Endothelial cell of umbilical vein (primary cell): Measurements from ENCODE around the gene ZDHHC18. TPM values are rescaled to one million over a fixed set of nuclear protein-coding genes. Genes with fewer than 3 reads are reported as not detected.
"Not testable (repeated sequence)": the region's sequence is repeated elsewhere in the genome, so short reads cannot be mapped to it uniquely, and the experiment has no call there.

Experiments
- BruUV-seq: library from RNA; stranded (reverse); fragments of 400-500 nt; replicated peaks from 2 replicates; lab custom pipeline; 2021; lab: Mats Ljungman, UMichigan
- CTCF ChIA-PET: fragments of 300-600, 350-600 bp; sonication (Branson Sonifier 250); formaldehyde crosslinking; loops from one replicate; lab custom pipeline; 2021; ENCODE audit warnings: antibody characterized with exemption, inconsistent platforms; lab: Charles Lee
- POLR2A ChIA-PET: fragments of 300-600, 350-600 bp; sonication (Branson Sonifier 250); formaldehyde crosslinking; loops from one replicate; lab custom pipeline; 2021; ENCODE audit warnings: antibody characterized with exemption, inconsistent platforms; lab: Charles Lee
- DNase-seq: peaks from one replicate; pipeline ENCODE4 v3.0.0-alpha.2; 2011; ENCODE audit warnings: low read depth, low spot score
- FAIRE-seq: peaks from 2 replicates; lab custom pipeline; 2011; peaks lifted over from hg19 to GRCh38; lab: Jason Lieb, UNC
- H2AFZ ChIP-seq: 2 replicates; pipeline ENCODE4 v1.6.0; 2012; ENCODE audit warnings: low read depth, low read length, control low read depth, inconsistent platforms
- H3K27ac ChIP-seq: 2 replicates; pipeline ENCODE4 v1.5.1; 2011; ENCODE audit warnings: low read depth, mild to moderate bottlenecking, control low read depth, low read length, moderate library complexity; ENCODE audit not compliant: insufficient read depth
- H3K27me3 ChIP-seq, 2 experiments: 2 replicates each; pipeline versions ENCODE4 v1.6.0 to v1.6.1; 2011; ENCODE audit warnings: low read length in 2 of 2, mixed read lengths in 1 of 2; ENCODE audit not compliant: control insufficient read depth in 2 of 2, insufficient read depth in 2 of 2
- H3K36me3 ChIP-seq, 2 experiments: 2 replicates in 1 of 2; 3 replicates in 1 of 2; pipeline ENCODE4 v1.5.1; 2011; ENCODE audit warnings: low read length in 2 of 2, mild to moderate bottlenecking in 1 of 2, moderate library complexity in 1 of 2; ENCODE audit not compliant: control insufficient read depth in 2 of 2, insufficient read depth in 2 of 2; ENCODE audit errors: extremely low read depth in 1 of 2
- H3K4me1 ChIP-seq: 3 replicates; pipeline ENCODE4 v1.5.1; 2011; ENCODE audit warnings: mild to moderate bottlenecking, low read length; ENCODE audit not compliant: control insufficient read depth, insufficient read depth; ENCODE audit errors: extremely low read depth
- H3K4me2 ChIP-seq: 2 replicates; pipeline ENCODE4 v1.6.1; 2011; ENCODE audit warnings: low read length, control low read depth, mixed read lengths; ENCODE audit not compliant: insufficient read depth
- H3K4me3 ChIP-seq, 3 experiments: fragments of 200-600 bp in 1 of 3; sonication (generic), shearing (Covaris generic) in 1 of 3; replicated peaks in 1 of 3; 2 replicates each; pipeline ENCODE4 v1.5.1; 2011 to 2016; ENCODE audit warnings: control low read depth in 3 of 3, low read length in 3 of 3, mild to moderate bottlenecking in 2 of 3, inconsistent platforms in 1 of 3, low read depth in 1 of 3, moderate library complexity in 1 of 3; ENCODE audit not compliant: insufficient read depth in 1 of 3
- H3K79me2 ChIP-seq: 2 replicates; pipeline ENCODE4 v1.6.0; 2012; ENCODE audit warnings: low read length, inconsistent platforms; ENCODE audit not compliant: control insufficient read depth, insufficient read depth
- H3K9ac ChIP-seq: replicated peaks from 2 replicates; pipeline ENCODE3; 2011; ENCODE audit warnings: low read length, control low read depth; ENCODE audit not compliant: insufficient read depth; ENCODE audit errors: extremely low read depth
- H3K9me1 ChIP-seq: replicated peaks from 3 replicates; pipeline ENCODE4 v1.6.0; 2011; ENCODE audit warnings: mild to moderate bottlenecking, low read length; ENCODE audit not compliant: control insufficient read depth, insufficient read depth; ENCODE audit errors: extremely low read depth
- H3K9me3 ChIP-seq: replicated peaks from 2 replicates; pipeline ENCODE4 v1.5.1; 2012; ENCODE audit warnings: low read length, inconsistent platforms; ENCODE audit not compliant: control insufficient read depth, insufficient read depth
- H4K20me1 ChIP-seq: replicated peaks from 2 replicates; pipeline ENCODE3; 2011; ENCODE audit warnings: mild to moderate bottlenecking, low read length; ENCODE audit not compliant: control insufficient read depth, insufficient read depth; ENCODE audit errors: extremely low read depth
- FOS ChIP-seq: IDR thresholded peaks from 2 replicates; pipeline ENCODE4 v1.6.1; 2011; ENCODE audit warnings: mild to moderate bottlenecking, low read length, moderate library complexity, borderline replicate concordance; ENCODE audit not compliant: insufficient read depth
- GATA2 ChIP-seq: IDR thresholded peaks from 2 replicates; pipeline ENCODE4 v1.7.0; 2011; ENCODE audit warnings: low read depth, mild to moderate bottlenecking, moderate library complexity, mixed read lengths, low read length; ENCODE audit not compliant: insufficient read length, insufficient read depth
- MYC ChIP-seq: IDR thresholded peaks from one replicate; pipeline ENCODE4 v1.6.1; 2011; ENCODE audit warnings: mild to moderate bottlenecking, low read depth, low read length
- POLR2A ChIP-seq: IDR thresholded peaks from 2 replicates; pipeline ENCODE4 v1.6.1; 2012; ENCODE audit warnings: low read depth, mild to moderate bottlenecking, control low read depth, low read length
- POLR2AphosphoS5 ChIP-seq: IDR thresholded peaks from 2 replicates; pipeline ENCODE4 v1.6.1; 2012; ENCODE audit warnings: low read depth, mild to moderate bottlenecking, control low read depth, low read length, moderate library complexity; ENCODE audit not compliant: insufficient read depth
- dilution Hi-C: fragments of 300-500 bp; cut with MboI; formaldehyde crosslinking; loops from one replicate; pipeline ENCODE4 v1.15.0; 2019; ENCODE audit warnings: low sequenced_read_pairs; ENCODE audit not compliant: extremely low pct_ligation_motif_present
- intact Hi-C: fragments of 100-400 bp; cut with micrococcal nuclease; formaldehyde crosslinking; loops from one replicate; pipeline ENCODE4 v1.10.0; 2022
- polyA plus RNA-seq, 4 experiments: library from polyadenylated mRNA; depleted of rRNA in 3 of 4; stranded (reverse) in 3 of 4; unstranded in 1 of 4; fragments of >200 nt; gene quantifications; 2 replicates each; pipeline versions ENCODE4 v1.2.1 to v1.2.3, GENCODE V29; 2011 to 2012; ENCODE audit warnings: missing spikeins in 1 of 4
- total RNA-seq: library from RNA; stranded (reverse); gene quantifications from 2 replicates; pipeline ENCODE4 v1.2.3, GENCODE V29; 2021
- TF ChIP-seq, protein P1 (sequence below), 2 donors: IDR thresholded peaks; 1 replicate in 1 of 2; 2 replicates in 1 of 2; pipeline ENCODE4 v1.5.1; 2011; ENCODE audit warnings: low read length in 2 of 2, mild to moderate bottlenecking in 2 of 2, moderate library complexity in 2 of 2, control low read depth in 1 of 2, inconsistent platforms in 1 of 2, low read depth in 1 of 2; ENCODE audit not compliant: insufficient read depth in 1 of 2; ENCODE audit errors: extremely low read depth in 1 of 2

Gene ZDHHC18
- total and polyA plus RNA-seq, 2 donors (not counting 3 experiments of a cell fraction or from before 2014, with no cell fraction given): 25.2 to 48.2 TPM

GRCh38 chr1:26864610-26865480, 38.4 kb downstream of the ZDHHC18 start:
- ChIA-PET CTCF (interaction anchor here (0.8 to 2.9 kb wide), 18 partner anchors 9 to 365 kb away, joined by 3 to 17 read pairs (median 4); partner anchors contain the start of genes GPATCH3, GPN2 and ZDHHC18), POLR2A (interaction anchor here (0.6 to 1.1 kb wide), 4 partner anchors 16 to 296 kb away, joined by 3 to 6 read pairs (median 4); partner anchors contain the start of gene GPN2)
- TF ChIP-seq POLR2A: peak; percentile 94
- TF ChIP-seq GATA2: no peak
- TF ChIP-seq, protein P1, sequence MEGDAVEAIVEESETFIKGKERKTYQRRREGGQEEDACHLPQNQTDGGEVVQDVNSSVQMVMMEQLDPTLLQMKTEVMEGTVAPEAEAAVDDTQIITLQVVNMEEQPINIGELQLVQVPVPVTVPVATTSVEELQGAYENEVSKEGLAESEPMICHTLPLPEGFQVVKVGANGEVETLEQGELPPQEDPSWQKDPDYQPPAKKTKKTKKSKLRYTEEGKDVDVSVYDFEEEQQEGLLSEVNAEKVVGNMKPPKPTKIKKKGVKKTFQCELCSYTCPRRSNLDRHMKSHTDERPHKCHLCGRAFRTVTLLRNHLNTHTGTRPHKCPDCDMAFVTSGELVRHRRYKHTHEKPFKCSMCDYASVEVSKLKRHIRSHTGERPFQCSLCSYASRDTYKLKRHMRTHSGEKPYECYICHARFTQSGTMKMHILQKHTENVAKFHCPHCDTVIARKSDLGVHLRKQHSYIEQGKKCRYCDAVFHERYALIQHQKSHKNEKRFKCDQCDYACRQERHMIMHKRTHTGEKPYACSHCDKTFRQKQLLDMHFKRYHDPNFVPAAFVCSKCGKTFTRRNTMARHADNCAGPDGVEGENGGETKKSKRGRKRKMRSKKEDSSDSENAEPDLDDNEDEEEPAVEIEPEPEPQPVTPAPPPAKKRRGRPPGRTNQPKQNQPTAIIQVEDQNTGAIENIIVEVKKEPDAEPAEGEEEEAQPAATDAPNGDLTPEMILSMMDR (IDR thresholded peaks at IDR 0.05; ENCODE audit: extremely low read depth in 1 of 2, insufficient read depth in 1 of 2, low read depth in 1 of 2, low read length in 2 of 2): peak in 1 of 2 donors; percentile 8
- peak; percentile 75 for TF ChIP-seq POLR2AphosphoS5
- TF ChIP-seq MYC: no peak
- peak; percentile 47 for TF ChIP-seq FOS
- Histone ChIP-seq H3K79me2 (no peaks in the 10 kb centered on the region), H3K36me3 (no peaks in the 10 kb centered on the region), H4K20me1 (no peaks in the 10 kb centered on the region), H3K27ac (peak overlapping the region; percentile 91), H3K9me1 (no peaks in the 10 kb centered on the region), H2AFZ (peak overlapping the region; percentile 97), H3K9me3 (no peaks in the 10 kb centered on the region), H3K4me1 (peaks cover 11% of the 10 kb centered on the region), H3K4me2 (peak overlapping the region; percentile 79), H3K9ac (peak overlapping the region; percentile 95), H3K4me3 (peak overlapping the region; percentile 38 to 73 (median 52)), H3K27me3 (no peaks in the 10 kb centered on the region)
- no TSS peak for BruUV-seq
- FAIRE-seq (peak; percentile 99), DNase-seq (peak; percentile 99)
- dilution Hi-C loops (no loop called here), intact Hi-C loops (loop anchor here (1.0 to 5.0 kb wide), 3 partner anchors 12 to 168 kb away; partner anchors contain the start of gene ARID1A)

- dilution Hi-C loops, H3K9me1 ChIP-seq, H3K9ac ChIP-seq, intact Hi-C loops, POLR2A ChIA-PET, H3K4me2 ChIP-seq, H3K79me2 ChIP-seq, BruUV-seq, DNase-seq, H4K20me1 ChIP-seq, H3K27me3 ChIP-seq, H3K27ac ChIP-seq, H3K36me3 ChIP-seq, H3K4me3 ChIP-seq, H2AFZ ChIP-seq, H3K4me1 ChIP-seq, H3K9me3 ChIP-seq: not testable (repeated sequence)
- FAIRE-seq: peak; percentile 21
- CTCF ChIA-PET: interaction anchor here (0.6 to 1.7 kb wide), 4 partner anchors 10 to 271 kb away, joined by 3 to 5 read pairs (median 4); no protein-coding TSS in a partner anchor
Observed at GRCh38 chr1:26873097-26873496, 46.6 kb downstream of the ZDHHC18 start.
